Left renal pelvis (tissue), 4 donors: ENCODE results near the gene ZSWIM7. TPM values are rescaled to one million over a fixed set of nuclear protein-coding genes. Genes with fewer than 3 reads are reported as not detected.
A peak's percentile ranks its signal among the peaks of the same experiment; 100 is the strongest.

Source experiments
- DNase-seq, 4 donors: peaks; one replicate each; pipeline ENCODE4 v3.0.0-alpha.2; 2013; ENCODE audit warnings: low read depth in 4 of 4, low spot score in 3 of 4
- polyA plus RNA-seq, 4 donors: library from polyadenylated mRNA; unstranded; fragments of 120-200 nt; gene quantifications; one replicate each; pipeline ENCODE4 v1.2.1, GENCODE V29; 2013; ENCODE audit not compliant: insufficient read length in 4 of 4

The ZSWIM7 gene
- polyA plus RNA-seq: 10 to 100 TPM; 31.6 to 63.5 (median 47.7) TPM

GRCh38 chr17:15999141-15999973 lies at the start of gene ZSWIM7, which contains the start of gene TTC19:
Gene ZSWIM7, minus strand, starts transcription at chr17:15999704. Its CDS starts 110 bp downstream, at chr17:15999594.
Gene TTC19, plus strand, starts transcription at chr17:15999824. Its CDS starts 25 bp downstream, at chr17:15999849.
- DNase-seq: peak; percentile 87 to 93 (median 90)

- DNase-seq: no peak
Observed at GRCh38 chr17:16048811-16049449, 49.4 kb upstream of the ZSWIM7 start.

GRCh38 chr17:16046966-16047365 lies 47.5 kb upstream of the ZSWIM7 start:
- no peak for DNase-seq

GRCh38 chr17:16044487-16044886 lies 45.0 kb upstream of the ZSWIM7 start:
- DNase-seq: no peak

GRCh38 chr17:16040710-16041251 lies 41.3 kb upstream of the ZSWIM7 start:
- DNase-seq: no peak

- DNase-seq: no peak
Observed at GRCh38 chr17:16037636-16038035, 38.1 kb upstream of the ZSWIM7 start.

- no peak for DNase-seq
Observed at GRCh38 chr17:16036261-16036660, 36.8 kb upstream of the ZSWIM7 start.

GRCh38 chr17:16033729-16034349 lies 34.3 kb upstream of the ZSWIM7 start:
- DNase-seq: no peak

GRCh38 chr17:16027708-16028584 lies 28.4 kb upstream of the ZSWIM7 start:
- no peak for DNase-seq

- DNase-seq: no peak
Observed at GRCh38 chr17:16026895-16027294, 27.4 kb upstream of the ZSWIM7 start.

GRCh38 chr17:16025202-16025601 lies 25.7 kb upstream of the ZSWIM7 start:
- DNase-seq: no peak

- DNase-seq: no peak
Observed at GRCh38 chr17:16023881-16024280, 24.4 kb upstream of the ZSWIM7 start.

GRCh38 chr17:16019347-16019746 lies 19.8 kb upstream of the ZSWIM7 start:
- no peak for DNase-seq

- DNase-seq: no peak
Observed at GRCh38 chr17:16013943-16014407, 14.5 kb upstream of the ZSWIM7 start.

GRCh38 chr17:16007439-16007838 lies 7.9 kb upstream of the ZSWIM7 start:
- DNase-seq: no peak

- DNase-seq: no peak
Observed at GRCh38 chr17:16005636-16006035, 6.1 kb upstream of the ZSWIM7 start.

- DNase-seq: no peak
Observed at GRCh38 chr17:16003841-16004240, 4.3 kb upstream of the ZSWIM7 start.

- no peak for DNase-seq
Observed at GRCh38 chr17:16002708-16003260, 3.3 kb upstream of the ZSWIM7 start.

GRCh38 chr17:16001226-16001897 lies 1.9 kb upstream of the ZSWIM7 start:
- no peak for DNase-seq
